H1 (cell line): ENCODE results near the gene CUEDC1. TPM values are rescaled to one million over a fixed set of nuclear protein-coding genes. Genes with fewer than 3 reads are reported as not detected.

Source experiments
- CTCF ChIA-PET: fragments of 300-600 bp; sonication (Branson Sonifier 250); formaldehyde crosslinking; loops from one replicate; lab custom pipeline; 2021; ENCODE audit not compliant: partially characterized antibody; lab: Charles Lee
- POLR2A ChIA-PET: fragments of 300-600 bp; sonication (Branson Sonifier 250); formaldehyde crosslinking; loops from one replicate; lab custom pipeline; 2021; ENCODE audit warnings: inconsistent platforms; ENCODE audit not compliant: partially characterized antibody; lab: Charles Lee
- DNase-seq, 2 experiments: peaks; one replicate each; pipeline versions ENCODE4 v3.0.0 to v3.0.0-alpha.2; 2010 to 2022; ENCODE audit warnings: low spot score in 2 of 2, low read depth in 1 of 2, mixed read lengths in 1 of 2
- FAIRE-seq: peaks from 2 replicates; lab custom pipeline; 2011; peaks lifted over from hg19 to GRCh38; lab: Jason Lieb, UNC
- H2AFZ ChIP-seq: 2 replicates; pipeline ENCODE4 v1.8.1; 2012; ENCODE audit warnings: low read length, inconsistent platforms
- H2AK5ac ChIP-seq: 2 replicates; pipeline ENCODE4 v1.6.1; 2013; ENCODE audit warnings: low read depth, low read length
- H2BK120ac ChIP-seq: replicated peaks from 2 replicates; pipeline ENCODE3; 2013; ENCODE audit warnings: low read depth, low read length, inconsistent platforms
- H2BK12ac ChIP-seq: 2 replicates; pipeline ENCODE4 v1.6.1; 2013; ENCODE audit warnings: low read depth, low read length
- H2BK15ac ChIP-seq: 2 replicates; pipeline ENCODE4 v1.6.1; 2013; ENCODE audit warnings: low read length
- H2BK20ac ChIP-seq: 2 replicates; pipeline ENCODE4 v1.6.1; 2013; ENCODE audit warnings: low read length
- H2BK5ac ChIP-seq: 2 replicates; pipeline ENCODE4 v1.6.1; 2013; ENCODE audit warnings: low read depth, low read length
- H3K14ac ChIP-seq: 2 replicates; pipeline ENCODE4 v1.6.1; 2013; ENCODE audit warnings: inconsistent platforms; ENCODE audit not compliant: insufficient read length
- H3K18ac ChIP-seq: 2 replicates; pipeline ENCODE4 v1.6.1; 2013; ENCODE audit warnings: low read length; ENCODE audit errors: extremely low read depth
- H3K23ac ChIP-seq: 2 replicates; pipeline ENCODE4 v1.6.1; 2013; ENCODE audit warnings: inconsistent platforms; ENCODE audit not compliant: insufficient read length
- H3K23me2 ChIP-seq: 2 replicates; pipeline ENCODE4 v1.6.1; 2013; ENCODE audit warnings: low read depth, low read length
- H3K27ac ChIP-seq: 2 replicates; pipeline ENCODE4 v1.6.1; 2011; ENCODE audit warnings: low read depth, low read length, inconsistent platforms
- H3K27me3 ChIP-seq, 4 experiments: replicated peaks in 1 of 4; 1 replicate in 1 of 4; 2 replicates in 3 of 4; pipeline versions ENCODE4 v1.6.1 to v1.8.1; 2011 to 2013; ENCODE audit warnings: low read length in 3 of 4, mild to moderate bottlenecking in 3 of 4, inconsistent platforms in 2 of 4, mixed read lengths in 2 of 4, moderate library complexity in 1 of 4; ENCODE audit not compliant: control insufficient read depth in 3 of 4, insufficient read depth in 3 of 4; ENCODE audit errors: extremely low read depth in 1 of 4
- H3K36me3 ChIP-seq, 4 experiments: 2 replicates each; pipeline versions ENCODE4 v1.6.1 to v1.8.1; 2011 to 2013; ENCODE audit warnings: mild to moderate bottlenecking in 4 of 4, low read length in 3 of 4, moderate library complexity in 2 of 4, control low read depth in 1 of 4, inconsistent platforms in 1 of 4; ENCODE audit not compliant: insufficient read depth in 4 of 4, control insufficient read depth in 2 of 4
- H3K4ac ChIP-seq: replicated peaks from 2 replicates; pipeline ENCODE3; 2013; ENCODE audit warnings: low read length, low read depth, mixed read lengths, inconsistent platforms; ENCODE audit not compliant: insufficient read length
- H3K4me1 ChIP-seq, 4 experiments: replicated peaks in 1 of 4; 1 replicate in 1 of 4; 2 replicates in 3 of 4; pipeline versions ENCODE4 v1.6.1 to v1.8.1; 2011 to 2013; ENCODE audit warnings: low read length in 3 of 4, inconsistent platforms in 2 of 4, mixed read lengths in 1 of 4; ENCODE audit not compliant: insufficient read depth in 4 of 4, control insufficient read depth in 3 of 4
- H3K4me2 ChIP-seq, 2 experiments: 2 replicates each; pipeline versions ENCODE4 v1.6.1 to v1.8.1; 2011 to 2013; ENCODE audit warnings: low read depth in 2 of 2, low read length in 2 of 2, control low read depth in 1 of 2, inconsistent platforms in 1 of 2, mild to moderate bottlenecking in 1 of 2; ENCODE audit not compliant: insufficient read depth in 1 of 2
- H3K4me3 ChIP-seq, 4 experiments: fragments of 200-600, 300-600 bp in 1 of 4; sonication (generic), shearing (Covaris generic), sonication (Bioruptor Twin) in 1 of 4; 2 replicates each; pipeline versions ENCODE4 v1.5.1 to v1.8.1; 2011 to 2016; ENCODE audit warnings: low read length in 4 of 4, low read depth in 3 of 4, control low read depth in 2 of 4, inconsistent platforms in 2 of 4, mild to moderate bottlenecking in 2 of 4, mixed read lengths in 1 of 4, moderate library complexity in 1 of 4; ENCODE audit not compliant: insufficient read depth in 2 of 4; ENCODE audit errors: extremely low read depth in 1 of 4
- H3K56ac ChIP-seq: replicated peaks from 2 replicates; pipeline ENCODE3; 2013; ENCODE audit warnings: low read depth, mild to moderate bottlenecking, mixed read lengths, low read length, inconsistent platforms; ENCODE audit not compliant: insufficient read length
- H3K79me1 ChIP-seq: 2 replicates; pipeline ENCODE4 v1.6.1; 2013; ENCODE audit warnings: low read depth, low read length, control low read depth
- H3K79me2 ChIP-seq, 2 experiments: 2 replicates each; pipeline versions ENCODE4 v1.6.1 to v1.8.1; 2012 to 2013; ENCODE audit warnings: low read length in 2 of 2, mild to moderate bottlenecking in 2 of 2, inconsistent platforms in 1 of 2; ENCODE audit not compliant: insufficient read depth in 2 of 2, control insufficient read depth in 1 of 2
- H3K9ac ChIP-seq, 4 experiments: replicated peaks in 1 of 4; 1 replicate in 1 of 4; 2 replicates in 3 of 4; pipeline versions ENCODE4 v1.6.1 to v1.8.1; 2011 to 2013; ENCODE audit warnings: low read depth in 3 of 4, low read length in 3 of 4, control low read depth in 2 of 4, mild to moderate bottlenecking in 2 of 4, moderate library complexity in 2 of 4, inconsistent platforms in 1 of 4; ENCODE audit errors: extremely low read depth in 1 of 4
- H3K9me3 ChIP-seq, 2 experiments: 2 replicates each; pipeline versions ENCODE4 v1.6.1 to v1.8.1; 2012 to 2013; ENCODE audit warnings: mild to moderate bottlenecking in 2 of 2, moderate library complexity in 2 of 2, control low read depth in 1 of 2, inconsistent platforms in 1 of 2, low read depth in 1 of 2, low read length in 1 of 2, mixed read lengths in 1 of 2; ENCODE audit not compliant: insufficient read depth in 2 of 2
- H4K20me1 ChIP-seq, 2 experiments: replicated peaks in 1 of 2; 2 replicates each; pipeline versions ENCODE3 to v1.8.1; 2011 to 2013; ENCODE audit warnings: inconsistent platforms in 2 of 2, low read length in 2 of 2, mild to moderate bottlenecking in 1 of 2; ENCODE audit not compliant: insufficient read depth in 2 of 2, control insufficient read depth in 1 of 2
- H4K5ac ChIP-seq: 2 replicates; pipeline ENCODE4 v1.6.1; 2013; ENCODE audit warnings: low read length, low read depth, mixed read lengths, inconsistent platforms; ENCODE audit not compliant: insufficient read length
- H4K8ac ChIP-seq: 2 replicates; pipeline ENCODE4 v1.8.0; 2013; ENCODE audit warnings: mild to moderate bottlenecking, moderate library complexity, low read length, inconsistent platforms; ENCODE audit not compliant: insufficient read depth; ENCODE audit errors: extremely low read depth
- H4K91ac ChIP-seq: replicated peaks from 2 replicates; pipeline ENCODE3; 2013; ENCODE audit warnings: low read length, mixed read lengths, inconsistent platforms; ENCODE audit not compliant: insufficient read length
- BACH1 ChIP-seq: IDR thresholded peaks from 2 replicates; pipeline ENCODE4 v1.6.1; 2012; ENCODE audit warnings: low read length, improper control_type of control experiment
- BCL11A ChIP-seq, 2 experiments: IDR thresholded peaks; one replicate each; pipeline ENCODE4 v1.6.1; 2011; ENCODE audit warnings: low read depth in 2 of 2, low read length in 2 of 2, mild to moderate bottlenecking in 2 of 2
- CREB1 ChIP-seq: IDR thresholded peaks from 2 replicates; pipeline ENCODE4 v1.6.1; 2012; ENCODE audit warnings: inconsistent platforms
- EGR1 ChIP-seq: IDR thresholded peaks from 2 replicates; pipeline ENCODE4 v1.6.1; 2011; ENCODE audit warnings: low read depth, low read length, borderline replicate concordance
- HDAC2 ChIP-seq, 2 experiments: fragments of 300-600 bp in 1 of 2; sonication (generic) in 1 of 2; IDR thresholded peaks; 2 replicates each; pipeline ENCODE4 v1.6.1; 2011 to 2012; ENCODE audit warnings: low read depth in 2 of 2, low read length in 2 of 2, mild to moderate bottlenecking in 2 of 2, moderate library complexity in 2 of 2, borderline replicate concordance in 1 of 2, inconsistent platforms in 1 of 2
- POLR2A ChIP-seq, 2 experiments: IDR thresholded peaks; 1 replicate in 1 of 2; 2 replicates in 1 of 2; pipeline ENCODE4 v1.6.1; 2011; ENCODE audit warnings: low read depth in 2 of 2, low read length in 2 of 2, mild to moderate bottlenecking in 2 of 2; ENCODE audit errors: control extremely low read depth in 1 of 2
- RAD21 ChIP-seq, 2 experiments: IDR thresholded peaks in 1 of 2; conservative IDR thresholded peaks in 1 of 2; 2 replicates each; pipeline ENCODE4 v1.6.1; 2011; ENCODE audit warnings: low read depth in 2 of 2, low read length in 2 of 2, improper control_type of control experiment in 1 of 2, inconsistent platforms in 1 of 2, mild to moderate bottlenecking in 1 of 2, moderate library complexity in 1 of 2
- SIRT6 ChIP-seq: IDR thresholded peaks from one replicate; pipeline ENCODE4 v1.7.1; 2012; ENCODE audit warnings: low read length, inconsistent platforms
- SP2 ChIP-seq: IDR thresholded peaks from 2 replicates; pipeline ENCODE4 v1.6.1; 2012; ENCODE audit warnings: mild to moderate bottlenecking, low read length, inconsistent platforms
- TEAD4 ChIP-seq: IDR thresholded peaks from 2 replicates; pipeline ENCODE4 v1.6.1; 2012; ENCODE audit warnings: low read depth, low read length, inconsistent platforms, mixed read lengths
- WGBS, 2 experiments: shearing (Covaris generic) in 1 of 2; methylation state at CpG; one replicate each; pipeline versions ENCODE4 v1.1.6 to v1.1.7; 2013 to 2015; ENCODE audit warnings: low lambda C conversion rate in 2 of 2, mixed read lengths in 2 of 2, inconsistent platforms in 1 of 2, low coverage in 1 of 2, missing lambda C conversion rate in 1 of 2; ENCODE audit not compliant: insufficient replicate concordance in 2 of 2, insufficient coverage in 1 of 2, insufficient read length in 1 of 2; ENCODE audit errors: extremely low coverage in 1 of 2, missing lambda C conversion rate in 1 of 2; 5-methylcytosine and 5-hydroxymethylcytosine counted together
- polyA plus RNA-seq, 7 experiments: library from polyadenylated mRNA; depleted of rRNA in 3 of 7; stranded (reverse) in 5 of 7; unstranded in 2 of 7; fragments of >200 nt in 5 of 7; fragments of 200-250 nt in 2 of 7; gene quantifications; 1 replicate in 5 of 7; 2 replicates in 1 of 7; 4 replicates in 1 of 7; pipeline versions ENCODE4 v1.2.1 to v1.2.3, GENCODE V29; 2011 to 2013; ENCODE audit warnings: missing spikeins in 2 of 7, mixed read lengths in 2 of 7
- total RNA-seq: library from RNA; stranded (reverse); fragmentation: NEBNext Ultra II Directional; extraction: Animal tissue kit (Norgen Biotek cat#: 25700); gene quantifications from 2 replicates; pipeline ENCODE4 v1.2.1, GENCODE V29; 2021
- TF ChIP-seq, protein P1 (sequence below): IDR thresholded peaks from 2 replicates; pipeline ENCODE4 v1.6.1; 2011; ENCODE audit warnings: low read length, improper control_type of control experiment

CUEDC1 gene
- total and polyA plus RNA-seq, 2 of the 8 experiments (the other 6 are each of a cell fraction or from before 2014, with no cell fraction given): 4.0 to 10.7 TPM

DNA sequence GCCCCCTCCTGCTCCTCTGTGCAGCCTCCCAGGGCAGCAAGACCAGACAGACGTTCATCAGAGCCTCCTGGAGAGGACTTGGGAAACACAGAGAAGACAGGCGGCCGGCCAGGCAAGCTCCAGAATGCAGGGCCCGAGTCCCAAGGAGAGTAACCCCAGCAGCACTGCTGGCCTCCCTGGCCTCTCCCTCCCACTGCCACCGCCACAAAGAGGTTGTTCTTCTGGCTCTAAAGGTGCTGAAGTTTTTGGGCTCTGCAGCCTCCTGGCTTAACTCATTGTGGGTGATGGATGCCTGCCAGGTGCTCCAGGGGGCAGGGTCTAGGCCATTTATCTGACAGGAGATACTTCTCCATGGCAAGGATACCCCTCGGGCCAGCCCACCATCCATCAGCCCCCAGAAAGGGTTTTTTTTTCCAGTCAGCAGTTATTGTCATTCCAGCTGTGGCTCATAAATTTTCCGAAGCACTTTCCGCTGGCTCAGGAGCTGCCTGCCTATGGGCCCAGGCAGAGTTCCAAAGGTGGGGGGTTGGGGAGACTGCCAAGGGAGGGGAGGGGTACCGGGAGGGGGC lies 73.3 kb downstream of the CUEDC1 start:
- Histone ChIP-seq H3K79me1 (no peaks in the 10 kb centered on the region), H3K9ac (no peak overlapping the region), H3K27ac (peak overlapping the region; percentile 14; the same call in 1 of the 2 replicates), H3K56ac (no peak overlapping the region), H4K91ac (peak overlapping the region; percentile 34), H3K4me1 (peaks cover 17 to 34% (median 20%) of the 10 kb centered on the region in 4 experiments), H2BK5ac (peak overlapping the region; percentile 93; the same call in 1 of the 2 replicates), H2AK5ac (no peak overlapping the region; the same call in 1 of the 2 replicates), H2BK15ac (peak overlapping the region; percentile 10; the same call in 1 of the 2 replicates), H3K14ac (no peak overlapping the region), H3K23ac (no peak overlapping the region), H2BK120ac (no peak overlapping the region), H2BK20ac (peak overlapping the region; percentile 80; the same call in 1 of the 2 replicates), H3K4me3 (no peak overlapping the region), H4K20me1 (no peaks in the 10 kb centered on the region), H2AFZ (no peak overlapping the region), H3K18ac (peak overlapping the region; percentile 48), H4K5ac (no peak overlapping the region), H3K23me2 (peaks cover 2% of the 10 kb centered on the region; the same call in 1 of the 2 replicates), H2BK12ac (peak overlapping the region; percentile 99; the same call in 1 of the 2 replicates), H3K36me3 (no peaks in the 10 kb centered on the region), H3K4me2 (peak overlapping the region in 1 of 2 experiments; percentile 29; a peak in 2 of 4 replicates), H3K4ac (no peak overlapping the region), H4K8ac (no peak overlapping the region), H3K79me2 (no peaks in the 10 kb centered on the region), H3K9me3 (no peaks in the 10 kb centered on the region), H3K27me3 (peaks cover 0 to 2% (median 1%) of the 10 kb centered on the region in 4 experiments; a peak in 2 of 7 replicates)
- CTCF ChIA-PET: interaction anchor here (0.6 to 20.7 kb wide), 6 partner anchors 10 to 230 kb away, joined by 3 to 221 read pairs (median 6); no protein-coding TSS in a partner anchor
- DNase-seq (no peak), FAIRE-seq (no peak)
- POLR2A ChIA-PET: interaction anchor here (0.6 to 4.2 kb wide), 11 partner anchors 11 to 277 kb away, joined by 3 to 15 read pairs (median 3); partner anchors contain the start of gene VEZF1
- WGBS, 2 experiments: 53% methylated on average over 8 of the region's 9 CpGs; no CpG with 5 or more reads in 1 of the 2 experiments
- TF ChIP-seq BCL11A (IDR thresholded peaks at IDR 0.05; ENCODE audit: low read depth in 2 of 2, low read length in 2 of 2) (no peak), TEAD4 (no peak), SP2 (no peak), POLR2A (IDR thresholded peaks at IDR 0.05; ENCODE audit: control extremely low read depth in 1 of 2, low read depth in 2 of 2, low read length in 2 of 2) (no peak), CREB1 (no peak), RAD21 (IDR thresholded peaks at IDR 0.05 in 1 of 2, conservative IDR thresholded peaks at IDR 0.05 in 1 of 2; ENCODE audit: low read depth in 2 of 2, low read length in 2 of 2) (no peak), SIRT6 (no peak), EGR1 (no peak), BACH1 (no peak), HDAC2 (IDR thresholded peaks at IDR 0.05; ENCODE audit: borderline replicate concordance in 1 of 2, low read depth in 2 of 2, low read length in 2 of 2) (no peak)
- TF ChIP-seq, protein P1, sequence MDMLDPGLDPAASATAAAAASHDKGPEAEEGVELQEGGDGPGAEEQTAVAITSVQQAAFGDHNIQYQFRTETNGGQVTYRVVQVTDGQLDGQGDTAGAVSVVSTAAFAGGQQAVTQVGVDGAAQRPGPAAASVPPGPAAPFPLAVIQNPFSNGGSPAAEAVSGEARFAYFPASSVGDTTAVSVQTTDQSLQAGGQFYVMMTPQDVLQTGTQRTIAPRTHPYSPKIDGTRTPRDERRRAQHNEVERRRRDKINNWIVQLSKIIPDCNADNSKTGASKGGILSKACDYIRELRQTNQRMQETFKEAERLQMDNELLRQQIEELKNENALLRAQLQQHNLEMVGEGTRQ: no peak
